Measurements from ENCODE around the gene LDLRAD3. TPM values are rescaled to one million over a fixed set of nuclear protein-coding genes. Genes with fewer than 3 reads are reported as not detected.

LDLRAD3 gene
- total RNA-seq, 1 donor from 2014 or later = 18.2 TPM

GRCh38 chr11:36161572-36161971 is 217.7 kb downstream of the LDLRAD3 start:
- no peak overlapping the region for H3K27ac Mint-ChIP-seq (ENCODE audit: unreplicated experiment)
- no peaks in the 10 kb centered on the region for H3K27me3 Mint-ChIP-seq (ENCODE audit: unreplicated experiment)
- peaks cover 19% of the 10 kb centered on the region for H3K4me1 Mint-ChIP-seq (ENCODE audit: unreplicated experiment)
- DNase-seq (ENCODE audit: extremely low spot score, unreplicated experiment) = no peak
- no peaks in the 10 kb centered on the region for H3K9me3 Mint-ChIP-seq (ENCODE audit: unreplicated experiment)
- no peak for TF ChIP-seq CTCF (IDR thresholded peaks at IDR 0.05)
- no peaks in the 10 kb centered on the region for H3K36me3 Mint-ChIP-seq (ENCODE audit: unreplicated experiment)
- no peak overlapping the region for H3K4me3 Mint-ChIP-seq (ENCODE audit: unreplicated experiment)

- H3K9me3 Mint-ChIP-seq (ENCODE audit: unreplicated experiment) = no peaks in the 10 kb centered on the region
- no peak overlapping the region for H3K27ac Mint-ChIP-seq (ENCODE audit: unreplicated experiment)
- H3K4me1 Mint-ChIP-seq (ENCODE audit: unreplicated experiment) = peaks cover 12% of the 10 kb centered on the region
These were observed 218.4 kb downstream of the LDLRAD3 start for GRCh38 chr11:36162006-36162882.

GRCh38 chr11:36162883-36163434 is 219.1 kb downstream of the LDLRAD3 start:
- no peak for TF ChIP-seq CTCF (IDR thresholded peaks at IDR 0.05)
- Mint-ChIP-seq H3K4me3 (ENCODE audit: unreplicated experiment) (no peak overlapping the region), H3K27ac (ENCODE audit: unreplicated experiment) (no peak overlapping the region), H3K36me3 (ENCODE audit: unreplicated experiment) (peaks cover 1% of the 10 kb centered on the region), H3K27me3 (ENCODE audit: unreplicated experiment) (no peaks in the 10 kb centered on the region), H3K9me3 (ENCODE audit: unreplicated experiment) (no peaks in the 10 kb centered on the region), H3K4me1 (ENCODE audit: unreplicated experiment) (peaks cover 7% of the 10 kb centered on the region)
- peak; percentile 15 for DNase-seq (ENCODE audit: extremely low spot score, unreplicated experiment)

More at GRCh38 chr11:36162006-36162882, 218.4 kb downstream of the LDLRAD3 start:
- Mint-ChIP-seq H3K27me3 (ENCODE audit: unreplicated experiment) (no peaks in the 10 kb centered on the region), H3K4me3 (ENCODE audit: unreplicated experiment) (no peak overlapping the region), H3K36me3 (ENCODE audit: unreplicated experiment) (no peaks in the 10 kb centered on the region)
- DNase-seq (ENCODE audit: extremely low spot score, unreplicated experiment) = peak; percentile 25
- no peak for TF ChIP-seq CTCF (IDR thresholded peaks at IDR 0.05)

- H3K9me3 Mint-ChIP-seq (ENCODE audit: unreplicated experiment) = no peaks in the 10 kb centered on the region
- TF ChIP-seq CTCF (IDR thresholded peaks at IDR 0.05) = no peak
- H3K27me3 Mint-ChIP-seq (ENCODE audit: unreplicated experiment) = no peaks in the 10 kb centered on the region
- peaks cover 7% of the 10 kb centered on the region for H3K4me1 Mint-ChIP-seq (ENCODE audit: unreplicated experiment)
- H3K36me3 Mint-ChIP-seq (ENCODE audit: unreplicated experiment) = peaks cover 3% of the 10 kb centered on the region
- H3K27ac Mint-ChIP-seq (ENCODE audit: unreplicated experiment) = no peak overlapping the region
- no peak for DNase-seq (ENCODE audit: extremely low spot score, unreplicated experiment)
- no peak overlapping the region for H3K4me3 Mint-ChIP-seq (ENCODE audit: unreplicated experiment)
These were observed 220.8 kb downstream of the LDLRAD3 start for GRCh38 chr11:36164506-36165250.
